H4 (cell line): ENCODE data around the gene GATAD2B. TPM values are rescaled to one million over a fixed set of nuclear protein-coding genes. Genes with fewer than 3 reads are reported as not detected.

ENCODE experiments used
- total RNA-seq: library from RNA; depleted of rRNA; stranded (reverse); fragments of >200 nt; shearing (Covaris generic); gene quantifications from 2 replicates; pipeline ENCODE4 v1.2.3, GENCODE V29; 2014; rRNA removed

The GATAD2B gene
- total RNA-seq, 1 experiment from 2014 or later: 7.2 TPM

Other genes starting within 250 kb of the GATAD2B start
- gene NPR1, start 244.3 kb downstream of the GATAD2B start, total RNA-seq: not detected in 2 replicates
- 16.7 and 18.6 TPM in 2 replicates for gene INTS3, start 194.9 kb downstream of the GATAD2B start, total RNA-seq
- 0.93 and 2.9 TPM in 2 replicates for gene SLC27A3, start 147.6 kb downstream of the GATAD2B start, total RNA-seq
- 3.5 and 4.3 TPM in 2 replicates for gene DENND4B, start 23.7 kb upstream of the GATAD2B start, total RNA-seq
- gene CRTC2, start 35.6 kb upstream of the GATAD2B start, total RNA-seq: 6.5 and 7.0 TPM in 2 replicates
- gene SLC39A1, start 40.6 kb upstream of the GATAD2B start, total RNA-seq: 93.2 and 96.9 TPM in 2 replicates
- 9.6 and 13.3 TPM in 2 replicates for gene CREB3L4, start 44.9 kb upstream of the GATAD2B start, total RNA-seq
- gene JTB, start 54.7 kb upstream of the GATAD2B start, total RNA-seq: 256 and 283 TPM in 2 replicates
- gene RAB13, start 63.4 kb upstream of the GATAD2B start, total RNA-seq: 29.2 and 36.1 TPM in 2 replicates
- gene RPS27, start 67.8 kb upstream of the GATAD2B start, total RNA-seq: 3,546 and 4,042 TPM in 2 replicates
- gene NUP210L, start 232.1 kb upstream of the GATAD2B start, total RNA-seq: 0.02 TPM in 1 of 2 replicates, not detected in the other